ENCODE results near the gene SAP30.

DNA sequence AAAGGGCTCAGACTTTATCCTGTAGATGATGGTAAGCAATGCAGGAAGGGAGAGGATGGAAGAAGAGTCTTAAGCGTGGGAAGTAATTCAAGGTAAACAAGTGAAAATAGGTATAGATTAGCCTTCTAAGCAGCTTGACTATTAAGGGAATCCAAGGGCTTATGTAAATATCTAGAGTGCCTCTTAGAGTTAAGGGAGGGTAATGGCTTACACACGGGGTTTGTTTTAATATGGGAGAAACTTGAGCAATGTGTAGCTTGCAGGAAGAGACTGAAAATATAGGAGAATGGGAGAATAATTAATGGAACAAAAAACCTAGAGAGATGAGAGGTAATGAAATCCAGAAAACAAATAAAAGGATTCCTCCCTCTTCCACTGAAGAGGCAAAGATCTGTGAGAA, 12.8 kb upstream of the SAP30 start:
- TF ChIP-seq GATA2 (IDR thresholded peaks at IDR 0.05; ENCODE audit: low read depth, low read length): no peak
- TF ChIP-seq GATA3 (IDR thresholded peaks at IDR 0.05; ENCODE audit: low read depth, low read length): no peak

Measured in SH-SY5Y (cell line).